K562 (cell line): ENCODE results near the gene PHF21B. TPM values are rescaled to one million over a fixed set of nuclear protein-coding genes. Genes with fewer than 3 reads are reported as not detected.

ENCODE experiments used
- ATAC-seq: fragments of 200-7000 bp; cut with Tn5 transposase; 3 replicates; pipeline ENCODE4 v1.9.1; 2020; ENCODE audit warnings: moderate library complexity
- BruUV-seq: library from RNA; stranded (reverse); fragments of 400-500 nt; replicated peaks from 2 replicates; lab custom pipeline; 2021; lab: Mats Ljungman, UMichigan
- CTCF ChIA-PET: fragments of 300-600 bp; formaldehyde crosslinking; extraction: SDS; loops from one replicate; lab custom pipeline; 2021; ENCODE audit warnings: low intra/inter-chr PET ratio; lab: Yijun Ruan, JAX
- POLR2A ChIA-PET: fragments of 300-600, 350-650 bp; sonication (Branson Sonifier 250); formaldehyde crosslinking; extraction: SDS; loops from one replicate; lab custom pipeline; 2021; ENCODE audit warnings: antibody characterized with exemption, inconsistent platforms; lab: Yijun Ruan, JAX
- DNase-seq, 4 experiments: peaks; one replicate each; pipeline versions ENCODE4 v3.0.0 to v3.0.0-alpha.2; 2011 to 2018; ENCODE audit warnings: low spot score in 3 of 4, mixed read lengths in 3 of 4; ENCODE audit errors: extremely low read depth in 1 of 4
- FAIRE-seq: peaks from 2 replicates; lab custom pipeline; 2011; peaks lifted over from hg19 to GRCh38; lab: Jason Lieb, UNC
- H2AFZ ChIP-seq: 2 replicates; pipeline ENCODE4 v1.6.0; 2011; ENCODE audit warnings: low read depth, low read length, control low read depth, inconsistent platforms
- H3K27ac ChIP-seq: fragments of 200-600 bp; 3 replicates; pipeline ENCODE4 v1.8.0; 2011; ENCODE audit warnings: low read depth, mild to moderate bottlenecking, control low read depth, inconsistent platforms, low read length, moderate library complexity, mixed read lengths; ENCODE audit errors: extremely low read depth
- H3K27me3 ChIP-seq, 2 experiments: fragments of 300-600 bp in 1 of 2; 2 replicates in 1 of 2; 3 replicates in 1 of 2; pipeline versions ENCODE4 v1.6.0 to v1.8.0; 2011; ENCODE audit warnings: inconsistent platforms in 2 of 2, low read length in 2 of 2, mild to moderate bottlenecking in 1 of 2, mixed read lengths in 1 of 2, moderate library complexity in 1 of 2; ENCODE audit not compliant: control insufficient read depth in 2 of 2, insufficient read depth in 2 of 2
- H3K36me3 ChIP-seq: fragments of 300-600 bp; 3 replicates; pipeline ENCODE4 v1.8.0; 2011; ENCODE audit warnings: mild to moderate bottlenecking, low read length, inconsistent platforms; ENCODE audit not compliant: control insufficient read depth, insufficient read depth
- H3K4me1 ChIP-seq, 2 experiments: fragments of 200-600 bp in 1 of 2; replicated peaks in 1 of 2; 2 replicates in 1 of 2; 3 replicates in 1 of 2; pipeline versions ENCODE4 v1.5.1 to v1.8.0; 2011; ENCODE audit warnings: inconsistent platforms in 2 of 2, low read length in 2 of 2, mild to moderate bottlenecking in 1 of 2, mixed read lengths in 1 of 2, moderate library complexity in 1 of 2; ENCODE audit not compliant: control insufficient read depth in 2 of 2, insufficient read depth in 2 of 2
- H3K4me2 ChIP-seq: 2 replicates; pipeline ENCODE4 v1.6.1; 2011; ENCODE audit warnings: low read length, control low read depth, inconsistent platforms, mixed read lengths; ENCODE audit not compliant: insufficient read depth
- H3K4me3 ChIP-seq: fragments of 200-600 bp; sonication (generic), shearing (Covaris generic); 2 replicates; pipeline ENCODE4 v1.5.1; 2016; ENCODE audit warnings: control low read depth, inconsistent platforms
- H3K79me2 ChIP-seq: fragments of 200-600 bp; 3 replicates; pipeline ENCODE4 v1.8.0; 2011; ENCODE audit warnings: low read length, inconsistent platforms; ENCODE audit not compliant: control insufficient read depth, insufficient read depth
- H3K9ac ChIP-seq, 2 experiments: 2 replicates each; pipeline versions ENCODE4 v1.6.0 to v1.6.1; 2011; ENCODE audit warnings: low read depth in 2 of 2, low read length in 2 of 2, control low read depth in 1 of 2, inconsistent platforms in 1 of 2, mild to moderate bottlenecking in 1 of 2, mixed read lengths in 1 of 2; ENCODE audit not compliant: insufficient read depth in 1 of 2
- H3K9me1 ChIP-seq: one replicate; pipeline ENCODE4 v1.6.0; 2011; ENCODE audit warnings: inconsistent platforms, mild to moderate bottlenecking, low read length, moderate library complexity; ENCODE audit not compliant: control insufficient read depth, insufficient read depth
- H3K9me3 ChIP-seq: replicated peaks from 2 replicates; pipeline ENCODE4 v1.5.1; 2011; ENCODE audit warnings: low read depth, low read length, inconsistent platforms; ENCODE audit not compliant: control insufficient read depth, insufficient read depth
- H4K20me1 ChIP-seq: replicated peaks from 2 replicates; pipeline ENCODE4 v1.6.1; 2011; ENCODE audit warnings: low read length, inconsistent platforms, mixed read lengths; ENCODE audit not compliant: control insufficient read depth, insufficient read depth
- ETV6 ChIP-seq, 3 experiments: fragments of 150-350 bp in 1 of 3; sonication (generic) in 1 of 3; formaldehyde crosslinking in 1 of 3; IDR thresholded peaks; 2 replicates each; pipeline versions ENCODE4 v1.6.1 to v1.8.0; 2014 to 2022; ENCODE audit warnings: borderline replicate concordance in 2 of 3, low read depth in 2 of 3, antibody characterized with exemption in 1 of 3, low read length in 1 of 3, mild to moderate bottlenecking in 1 of 3, missing genetic modification reagents in 1 of 3
- FOXA3 ChIP-seq, 2 experiments: fragments of 450-650 bp in 1 of 2; sonication (generic) in 1 of 2; formaldehyde crosslinking; IDR thresholded peaks in 1 of 2; conservative IDR thresholded peaks in 1 of 2; 2 replicates each; pipeline versions ENCODE4 v1.4.0 to v1.8.0; 2020 to 2022; ENCODE audit warnings: mild to moderate bottlenecking in 2 of 2, missing genetic modification reagents in 1 of 2
- HMG20B ChIP-seq: fragments of 250-450 bp; sonication (Bioruptor Pico); IDR thresholded peaks from 2 replicates; pipeline ENCODE4 v1.5.0; 2021; ENCODE audit warnings: mild to moderate bottlenecking
- STAT5B ChIP-seq: fragments of 250-450 bp; sonication (Bioruptor Pico); IDR thresholded peaks from 2 replicates; pipeline ENCODE4 v1.8.0; 2021; ENCODE audit warnings: mild to moderate bottlenecking, inconsistent platforms
- ZFP36 ChIP-seq: fragments of 150-350 bp; IDR thresholded peaks from 2 replicates; pipeline ENCODE4 v1.6.1; 2018; ENCODE audit warnings: low read length, low read depth; ENCODE audit not compliant: partially characterized antibody
- ZFX ChIP-seq: sonication (generic); formaldehyde crosslinking; IDR thresholded peaks from 2 replicates; pipeline ENCODE4 v1.8.0; 2022; ENCODE audit warnings: mild to moderate bottlenecking, missing genetic modification reagents, moderate library complexity
- WGBS: fragments of 100-300 bp; shearing (Covaris generic); methylation state at CpG from one replicate; pipeline ENCODE4 v1.1.6; 2016; ENCODE audit warnings: low coverage, mixed read lengths; ENCODE audit not compliant: insufficient coverage; ENCODE audit errors: missing lambda C conversion rate; 5-methylcytosine and 5-hydroxymethylcytosine counted together
- in situ Hi-C: fragments of 300-500 bp; cut with MboI; formaldehyde crosslinking; loops from 4 replicates; pipeline ENCODE4 v1.15.0; 2018; ENCODE audit warnings: inconsistent platforms, mixed read lengths
- intact Hi-C: fragments of 100-400 bp; cut with micrococcal nuclease; formaldehyde crosslinking; loops from 2 replicates; pipeline ENCODE4 v1.14.2; 2022
- polyA plus RNA-seq, 8 experiments: library from polyadenylated mRNA; depleted of rRNA in 4 of 8; stranded (reverse) in 5 of 8; unstranded in 3 of 8; fragments of >200 nt; fragmentation: Nextera tagmentation in 2 of 8; fragmentation: Illumina TruSeq in 1 of 8; extraction: Ambion mirVana in 2 of 8; extraction: Trizol in 1 of 8; gene quantifications; 2 replicates each; pipeline versions ENCODE4 v1.2.1 to v1.2.3, GENCODE V29; 2011 to 2014; ENCODE audit warnings: inconsistent platforms in 1 of 8, missing spikeins in 1 of 8
- total RNA-seq, 7 experiments: library from RNA; depleted of rRNA in 6 of 7; stranded (reverse); fragments of >200 nt in 6 of 7; fragmentation: Illumina TruSeq in 2 of 7; extraction: Trizol in 2 of 7; gene quantifications; 2 replicates each; pipeline versions ENCODE4 v1.2.1 to v1.2.3, GENCODE V29; 2011 to 2021; ENCODE audit warnings: low replicate concordance in 1 of 7
- TF ChIP-seq, protein P1 (sequence below): fragments of 450-650 bp; IDR thresholded peaks from one replicate; pipeline ENCODE4 v1.6.1; 2018; ENCODE audit warnings: mild to moderate bottlenecking, moderate library complexity; ENCODE audit not compliant: partially characterized antibody

The PHF21B gene
- total and polyA plus RNA-seq, 9 of the 15 experiments (the other 6 are each of a cell fraction or from before 2014, with no cell fraction given) = 0.04 TPM; not detected in 8

DNA sequence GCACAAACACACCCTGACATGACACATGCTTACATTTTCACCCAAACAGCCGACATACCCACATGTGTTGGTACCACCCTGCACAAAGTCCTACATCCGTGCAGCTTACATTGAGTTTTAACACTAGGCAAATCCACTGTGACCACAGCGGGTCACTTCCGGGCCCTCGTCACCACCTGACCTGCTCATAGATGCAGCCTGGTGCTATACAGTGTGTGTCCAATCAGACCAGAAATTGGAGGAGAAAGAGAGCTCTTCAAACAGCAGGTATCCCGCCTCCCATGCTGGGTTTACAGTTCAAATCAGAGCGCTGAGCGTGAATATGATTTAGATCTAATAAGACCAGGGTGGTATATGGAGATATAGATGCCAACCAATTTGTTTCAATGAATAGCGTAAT is 35.4 kb downstream of the PHF21B start (continued):
- TF ChIP-seq ETV6 (IDR thresholded peaks at IDR 0.05; ENCODE audit: borderline replicate concordance in 1 of 2, low read depth in 2 of 2, low read length in 1 of 2) (no peak), ETV6 (CRISPR knock-in tag; IDR thresholded peaks at IDR 0.05; ENCODE audit: borderline replicate concordance) (no peak), ZFX (CRISPR knock-in tag) (no peak)

DNA sequence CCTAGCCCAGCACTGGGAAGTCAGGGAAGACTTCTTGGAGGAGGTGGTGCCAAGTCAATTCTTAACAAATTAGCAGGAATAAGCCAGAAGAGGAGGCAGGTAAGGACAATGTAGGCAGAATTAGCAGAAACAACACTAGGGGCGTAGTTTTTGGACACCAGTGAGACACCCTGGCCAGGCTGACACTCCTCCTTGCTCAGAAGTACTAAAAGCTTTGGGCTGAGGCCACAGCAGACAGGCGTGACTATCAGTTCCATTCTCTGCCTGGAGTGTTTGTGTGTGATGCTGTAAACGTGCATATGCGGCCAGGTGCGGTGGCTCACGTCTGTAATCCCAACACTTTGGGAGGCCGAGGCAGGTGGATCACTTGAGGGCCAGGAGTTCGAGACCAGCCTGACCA is 36.0 kb downstream of the PHF21B start:
- Histone ChIP-seq H3K27me3 (peaks cover 0 to 7% of the 10 kb centered on the region in 2 experiments; a peak in 1 of 5 replicates), H3K4me3 (no peak overlapping the region), H3K9me1 (no peaks in the 10 kb centered on the region), H3K36me3 (no peaks in the 10 kb centered on the region), H3K4me2 (no peak overlapping the region), H3K79me2 (no peaks in the 10 kb centered on the region), H3K9me3 (no peaks in the 10 kb centered on the region), H4K20me1 (peaks cover 4% of the 10 kb centered on the region; the same call in 1 of the 2 replicates)
- DNase-seq (no peak), ATAC-seq (no peak)
- CTCF ChIA-PET = no interaction called here
- in situ Hi-C loops = no loop called here
- TF ChIP-seq STAT5B (CRISPR knock-in tag) = no peak
- peak; percentile 24 for TF ChIP-seq ZFP36
- TF ChIP-seq HMG20B = no peak
- TF ChIP-seq, protein P1, sequence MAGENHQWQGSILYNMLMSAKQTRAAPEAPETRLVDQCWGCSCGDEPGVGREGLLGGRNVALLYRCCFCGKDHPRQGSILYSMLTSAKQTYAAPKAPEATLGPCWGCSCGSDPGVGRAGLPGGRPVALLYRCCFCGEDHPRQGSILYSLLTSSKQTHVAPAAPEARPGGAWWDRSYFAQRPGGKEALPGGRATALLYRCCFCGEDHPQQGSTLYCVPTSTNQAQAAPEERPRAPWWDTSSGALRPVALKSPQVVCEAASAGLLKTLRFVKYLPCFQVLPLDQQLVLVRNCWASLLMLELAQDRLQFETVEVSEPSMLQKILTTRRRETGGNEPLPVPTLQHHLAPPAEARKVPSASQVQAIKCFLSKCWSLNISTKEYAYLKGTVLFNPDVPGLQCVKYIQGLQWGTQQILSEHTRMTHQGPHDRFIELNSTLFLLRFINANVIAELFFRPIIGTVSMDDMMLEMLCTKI = no peak
- TF ChIP-seq FOXA3 (CRISPR knock-in tag; conservative IDR thresholded peaks at IDR 0.05 in 1 of 2, IDR thresholded peaks at IDR 0.05 in 1 of 2) = no peak
- TF ChIP-seq, all 486 proteins: peak for 1
- no TSS peak for BruUV-seq
- no peak for FAIRE-seq
- Histone ChIP-seq H3K27ac (no peak overlapping the region), H3K4me1 (no peaks in the 10 kb centered on the region), H2AFZ (no peak overlapping the region), H3K9ac (no peak overlapping the region)
- 0% methylated on average over 6 of the region's 8 CpGs for WGBS
- POLR2A ChIA-PET = interaction anchor here (0.6 kb wide), 1 partner anchor 167 kb away, joined by 3 read pairs; no protein-coding TSS in a partner anchor
- intact Hi-C loops = no loop called here
